HepG2 (cell line): ENCODE results near the gene RAB17. TPM values are rescaled to one million over a fixed set of nuclear protein-coding genes. Genes with fewer than 3 reads are reported as not detected.

Source experiments
- ATAD3A ChIP-seq: sonication (generic); formaldehyde crosslinking; IDR thresholded peaks from 2 replicates; pipeline ENCODE4 v1.4.0; 2020; ENCODE audit warnings: missing genetic modification reagents
- ATF1 ChIP-seq: IDR thresholded peaks from 2 replicates; pipeline ENCODE4 v1.6.1; 2016; ENCODE audit warnings: mild to moderate bottlenecking, control low read depth
- BATF2 ChIP-seq: sonication (generic); formaldehyde crosslinking; IDR thresholded peaks from 2 replicates; pipeline ENCODE4 v1.8.0; 2022; ENCODE audit warnings: mild to moderate bottlenecking, missing genetic modification reagents, moderate library complexity
- EEA1 ChIP-seq: sonication (generic); formaldehyde crosslinking; IDR thresholded peaks from 2 replicates; pipeline ENCODE4 v1.5.1; 2020; ENCODE audit warnings: mild to moderate bottlenecking, missing genetic modification reagents, borderline replicate concordance
- ELF4 ChIP-seq: sonication (generic); formaldehyde crosslinking; IDR thresholded peaks from 2 replicates; pipeline ENCODE4 v1.5.0; 2020; ENCODE audit warnings: missing genetic modification reagents, mild to moderate bottlenecking, moderate library complexity, borderline replicate concordance
- FOXO1 ChIP-seq: sonication (generic); formaldehyde crosslinking; IDR thresholded peaks from 2 replicates; pipeline ENCODE4 v1.4.0; 2020; ENCODE audit warnings: missing genetic modification reagents
- HNF4A ChIP-seq: sonication (generic); formaldehyde crosslinking; IDR thresholded peaks from 2 replicates; pipeline ENCODE4 v1.4.0; 2020; ENCODE audit warnings: missing genetic modification reagents
- MAFF ChIP-seq: IDR thresholded peaks from 2 replicates; pipeline ENCODE4 v1.6.1; 2011; ENCODE audit warnings: low read depth, low read length, improper control_type of control experiment
- RNF2 ChIP-seq: fragments of 450-650 bp; conservative IDR thresholded peaks from 2 replicates; pipeline ENCODE4 v1.6.1; 2016; ENCODE audit warnings: low read depth
- SNRNP70 ChIP-seq: fragments of 200-400 bp; formaldehyde crosslinking; IDR thresholded peaks from 2 replicates; pipeline ENCODE4 v1.6.1; 2017; ENCODE audit warnings: mild to moderate bottlenecking, low read depth, low read length, moderate library complexity
- SRSF1 ChIP-seq: fragments of 200-400 bp; formaldehyde crosslinking; optimal IDR thresholded peaks from 2 replicates; pipeline ENCODE3; 2017; ENCODE audit warnings: mild to moderate bottlenecking, low read depth, low read length, moderate library complexity
- YEATS4 ChIP-seq: sonication (generic); formaldehyde crosslinking; IDR thresholded peaks from 2 replicates; pipeline ENCODE4 v1.4.0; 2020; ENCODE audit warnings: missing genetic modification reagents, borderline replicate concordance
- ZBTB34 ChIP-seq: sonication (generic); formaldehyde crosslinking; IDR thresholded peaks from 2 replicates; pipeline ENCODE4 v1.8.0; 2022; ENCODE audit warnings: mild to moderate bottlenecking, missing genetic modification reagents
- ZFAT ChIP-seq: sonication (generic); formaldehyde crosslinking; conservative IDR thresholded peaks from 2 replicates; pipeline ENCODE4 v1.8.1; 2023; ENCODE audit warnings: missing genetic modification reagents, inconsistent platforms
- ZNF180 ChIP-seq: sonication (generic); formaldehyde crosslinking; IDR thresholded peaks from 2 replicates; pipeline ENCODE4 v1.4.0; 2020; ENCODE audit warnings: low read depth, missing genetic modification reagents, borderline replicate concordance
- ZNF20 ChIP-seq: sonication (generic); formaldehyde crosslinking; IDR thresholded peaks from 2 replicates; pipeline ENCODE4 v1.4.0; 2020; ENCODE audit warnings: mild to moderate bottlenecking, moderate library complexity, missing genetic modification reagents
- ZNF629 ChIP-seq: sonication (generic); formaldehyde crosslinking; conservative IDR thresholded peaks from 2 replicates; pipeline ENCODE4 v1.5.0; 2020; ENCODE audit warnings: missing genetic modification reagents
- ZNF670 ChIP-seq: sonication (generic); formaldehyde crosslinking; IDR thresholded peaks from 2 replicates; pipeline ENCODE4 v1.8.0; 2022; ENCODE audit warnings: mild to moderate bottlenecking, missing genetic modification reagents, borderline replicate concordance
- ZNF773 ChIP-seq: sonication (generic); formaldehyde crosslinking; IDR thresholded peaks from 2 replicates; pipeline ENCODE4 v1.4.0; 2020; ENCODE audit warnings: missing genetic modification reagents, borderline replicate concordance
- polyA plus RNA-seq, 8 experiments: library from polyadenylated mRNA; depleted of rRNA in 3 of 8; stranded (reverse) in 7 of 8; unstranded in 1 of 8; fragments of >200 nt; fragmentation: Illumina TruSeq in 4 of 8; extraction: Trizol in 4 of 8; gene quantifications; 2 replicates each; pipeline versions ENCODE4 v1.2.1 to v1.2.3, GENCODE V29; 2011 to 2016; ENCODE audit warnings: low read depth in 4 of 8, missing spikeins in 1 of 8, mixed read lengths in 1 of 8; ENCODE audit not compliant: insufficient read depth in 1 of 8
- total RNA-seq, 5 experiments: library from RNA; depleted of rRNA; stranded (reverse); fragments of >200 nt; fragmentation: Illumina TruSeq; extraction: Trizol; gene quantifications; 2 replicates each; pipeline ENCODE4 v1.2.3, GENCODE V29; 2016; ENCODE audit warnings: low read depth in 1 of 5
- TF ChIP-seq, protein P1 (sequence below): sonication (generic); formaldehyde crosslinking; IDR thresholded peaks from 2 replicates; pipeline ENCODE4 v1.8.1; 2023; ENCODE audit warnings: mild to moderate bottlenecking, moderate library complexity, missing genetic modification reagents
- TF ChIP-seq, protein P2 (sequence below): sonication (generic); formaldehyde crosslinking; IDR thresholded peaks from 2 replicates; pipeline ENCODE4 v1.8.0; 2022; ENCODE audit warnings: mild to moderate bottlenecking, missing genetic modification reagents, moderate library complexity
- TF ChIP-seq, protein P3 (sequence below): sonication (generic); formaldehyde crosslinking; IDR thresholded peaks from 2 replicates; pipeline ENCODE4 v1.4.0; 2020; ENCODE audit warnings: missing genetic modification reagents, borderline replicate concordance

RAB17 gene
- total and polyA plus RNA-seq, 2 of the 13 experiments (the other 11 are each of a cell fraction or from before 2014, with no cell fraction given) = 68.0 to 124 TPM

DNA sequence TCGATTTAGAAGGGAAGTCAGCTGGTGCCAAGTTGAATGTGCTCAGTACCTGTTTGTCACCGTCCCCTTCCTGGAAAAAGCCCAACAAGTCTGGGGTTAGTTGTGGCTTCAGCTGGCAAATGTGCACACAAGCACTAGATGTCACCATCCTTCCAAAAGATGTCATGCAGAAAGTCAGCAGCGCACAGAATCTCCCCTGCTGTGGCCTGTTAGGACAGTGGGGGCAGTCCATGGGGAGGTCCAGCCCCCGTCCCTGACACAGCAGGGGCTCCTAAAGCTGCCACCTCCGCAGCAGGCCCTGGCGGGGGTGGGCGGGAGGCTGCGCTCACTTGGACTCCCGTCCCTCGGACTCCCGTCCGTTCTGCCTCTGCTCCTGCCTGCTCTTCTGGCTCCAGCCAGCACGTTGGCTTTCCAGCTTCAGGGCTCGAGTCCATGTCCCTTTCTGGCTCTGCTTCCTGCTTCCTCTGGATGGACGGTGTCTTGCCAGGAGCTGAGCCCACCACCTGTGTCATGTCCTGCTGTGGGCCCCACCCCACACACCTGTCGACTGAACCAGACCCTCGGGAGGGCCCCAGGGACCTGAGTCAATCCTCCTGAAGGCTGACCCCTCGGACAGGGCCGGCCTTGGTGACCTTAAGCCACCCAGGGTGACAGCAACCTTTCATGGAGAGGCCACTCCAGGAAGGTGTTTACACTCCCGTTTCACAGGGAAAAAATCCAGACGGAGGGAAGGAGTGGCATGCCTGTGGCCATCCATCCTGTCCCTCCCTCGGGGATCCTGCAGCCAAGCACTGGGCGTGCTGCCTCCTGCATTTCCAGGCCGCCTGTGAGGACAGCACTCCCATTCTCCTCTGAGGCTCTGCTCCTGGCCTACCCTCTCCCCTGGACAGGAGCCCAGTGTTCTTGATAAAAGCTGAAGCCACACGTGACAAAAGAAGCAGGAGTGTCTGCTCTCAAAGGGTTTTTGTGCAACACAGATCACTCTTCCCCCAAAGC, 8.5 kb downstream of the RAB17 start (continued):
- no peak; the same call in 1 of the 2 replicates for TF ChIP-seq YEATS4 (CRISPR knock-in tag)
- TF ChIP-seq ZNF20 (CRISPR knock-in tag) = no peak
- TF ChIP-seq, protein P1, sequence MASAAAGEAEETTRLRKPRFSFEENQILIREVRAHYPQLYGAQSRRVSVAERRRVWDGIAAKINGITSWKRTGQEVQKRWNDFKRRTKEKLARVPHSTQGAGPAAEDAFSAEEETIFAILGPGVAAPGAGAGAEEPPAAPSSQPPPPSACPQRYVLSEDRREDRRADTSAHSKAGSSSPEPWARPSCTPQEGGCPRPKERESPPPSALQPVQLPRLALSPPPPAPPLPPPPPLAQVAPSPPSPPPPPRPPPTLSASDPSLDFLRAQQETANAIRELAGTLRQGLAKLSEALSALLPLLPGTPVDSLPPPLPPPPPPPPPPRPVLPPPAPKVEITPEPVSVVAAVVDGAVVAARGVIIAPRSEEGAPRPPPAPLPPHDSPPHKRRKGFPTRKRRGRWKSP (CRISPR knock-in tag) = no peak
- no peak for TF ChIP-seq ATAD3A (CRISPR knock-in tag)
- TF ChIP-seq ZNF180 = no peak
- TF ChIP-seq MAFF = no peak
- TF ChIP-seq ATF1 (CRISPR knock-in tag) = no peak
- TF ChIP-seq, protein P2, sequence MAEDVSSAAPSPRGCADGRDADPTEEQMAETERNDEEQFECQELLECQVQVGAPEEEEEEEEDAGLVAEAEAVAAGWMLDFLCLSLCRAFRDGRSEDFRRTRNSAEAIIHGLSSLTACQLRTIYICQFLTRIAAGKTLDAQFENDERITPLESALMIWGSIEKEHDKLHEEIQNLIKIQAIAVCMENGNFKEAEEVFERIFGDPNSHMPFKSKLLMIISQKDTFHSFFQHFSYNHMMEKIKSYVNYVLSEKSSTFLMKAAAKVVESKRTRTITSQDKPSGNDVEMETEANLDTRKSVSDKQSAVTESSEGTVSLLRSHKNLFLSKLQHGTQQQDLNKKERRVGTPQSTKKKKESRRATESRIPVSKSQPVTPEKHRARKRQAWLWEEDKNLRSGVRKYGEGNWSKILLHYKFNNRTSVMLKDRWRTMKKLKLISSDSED (CRISPR knock-in tag) = no peak
- TF ChIP-seq ELF4 (CRISPR knock-in tag) = no peak
- peak; percentile 11; the same call in 1 of the 2 replicates for TF ChIP-seq FOXO1 (CRISPR knock-in tag)
- TF ChIP-seq, protein P3, sequence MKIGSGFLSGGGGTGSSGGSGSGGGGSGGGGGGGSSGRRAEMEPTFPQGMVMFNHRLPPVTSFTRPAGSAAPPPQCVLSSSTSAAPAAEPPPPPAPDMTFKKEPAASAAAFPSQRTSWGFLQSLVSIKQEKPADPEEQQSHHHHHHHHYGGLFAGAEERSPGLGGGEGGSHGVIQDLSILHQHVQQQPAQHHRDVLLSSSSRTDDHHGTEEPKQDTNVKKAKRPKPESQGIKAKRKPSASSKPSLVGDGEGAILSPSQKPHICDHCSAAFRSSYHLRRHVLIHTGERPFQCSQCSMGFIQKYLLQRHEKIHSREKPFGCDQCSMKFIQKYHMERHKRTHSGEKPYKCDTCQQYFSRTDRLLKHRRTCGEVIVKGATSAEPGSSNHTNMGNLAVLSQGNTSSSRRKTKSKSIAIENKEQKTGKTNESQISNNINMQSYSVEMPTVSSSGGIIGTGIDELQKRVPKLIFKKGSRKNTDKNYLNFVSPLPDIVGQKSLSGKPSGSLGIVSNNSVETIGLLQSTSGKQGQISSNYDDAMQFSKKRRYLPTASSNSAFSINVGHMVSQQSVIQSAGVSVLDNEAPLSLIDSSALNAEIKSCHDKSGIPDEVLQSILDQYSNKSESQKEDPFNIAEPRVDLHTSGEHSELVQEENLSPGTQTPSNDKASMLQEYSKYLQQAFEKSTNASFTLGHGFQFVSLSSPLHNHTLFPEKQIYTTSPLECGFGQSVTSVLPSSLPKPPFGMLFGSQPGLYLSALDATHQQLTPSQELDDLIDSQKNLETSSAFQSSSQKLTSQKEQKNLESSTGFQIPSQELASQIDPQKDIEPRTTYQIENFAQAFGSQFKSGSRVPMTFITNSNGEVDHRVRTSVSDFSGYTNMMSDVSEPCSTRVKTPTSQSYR (CRISPR knock-in tag) = no peak; the same call in 1 of the 2 replicates
- peak; percentile 48 for TF ChIP-seq SRSF1
- TF ChIP-seq EEA1 (CRISPR knock-in tag) = no peak
- no peak for TF ChIP-seq ZFAT (CRISPR knock-in tag)
- TF ChIP-seq ZNF670 = no peak
- TF ChIP-seq RNF2 = no peak
- no peak for TF ChIP-seq ZBTB34 (CRISPR knock-in tag)
- TF ChIP-seq HNF4A (CRISPR knock-in tag) = peak; percentile 41
- TF ChIP-seq BATF2 = no peak
- no peak for TF ChIP-seq ZNF629 (CRISPR knock-in tag)
- TF ChIP-seq SNRNP70 = no peak
- TF ChIP-seq ZNF773 = 0 out of 2 replicates have a peak, but pooled peaks have one; percentile 49
